Spinal cord (tissue), 10 donors: ENCODE measurements around the gene CAPG. TPM values are rescaled to one million over a fixed set of nuclear protein-coding genes. Genes with fewer than 3 reads are reported as not detected.
"Not testable (repeated sequence)": the region's sequence is repeated elsewhere in the genome, so short reads cannot be mapped to it uniquely, and the experiment has no call there.

Experiments
- DNase-seq, 6 donors: peaks; one replicate each; pipeline versions ENCODE4 v3.0.0 to v3.0.0-alpha.2; 2013 to 2015; ENCODE audit warnings: low spot score in 6 of 6, low read depth in 4 of 6
- H3K27ac ChIP-seq: one replicate; pipeline ENCODE4 v1.5.1; 2013; ENCODE audit warnings: low read depth, low read length, control low read depth
- H3K27me3 ChIP-seq: one replicate; pipeline ENCODE4 v1.6.1; 2013; ENCODE audit warnings: low read length; ENCODE audit not compliant: control insufficient read depth, insufficient read depth
- H3K36me3 ChIP-seq: one replicate; pipeline ENCODE4 v1.6.1; 2013; ENCODE audit warnings: low read length; ENCODE audit not compliant: control insufficient read depth, insufficient read depth
- H3K4me1 ChIP-seq: one replicate; pipeline ENCODE4 v1.6.1; 2013; ENCODE audit warnings: low read length; ENCODE audit not compliant: control insufficient read depth, insufficient read depth
- H3K4me3 ChIP-seq: one replicate; pipeline ENCODE4 v1.5.1; 2013; ENCODE audit warnings: low read depth, low read length, control low read depth
- H3K9me3 ChIP-seq: one replicate; pipeline ENCODE4 v1.6.1; 2013; ENCODE audit warnings: low read length; ENCODE audit not compliant: control insufficient read depth, insufficient read depth
- WGBS: methylation state at CpG from one replicate; pipeline ENCODE4 v1.1.5; 2013; ENCODE audit warnings: missing lambda C conversion rate; ENCODE audit not compliant: insufficient coverage; 5-methylcytosine and 5-hydroxymethylcytosine counted together
- polyA plus RNA-seq, 2 donors: library from polyadenylated mRNA; unstranded; fragments of 120-200 nt; gene quantifications; one replicate each; pipeline ENCODE4 v1.2.1, GENCODE V29; 2013; ENCODE audit not compliant: insufficient read length in 2 of 2
- total RNA-seq, 2 donors: library from RNA; depleted of rRNA in 1 of 2; stranded (reverse); fragments of 120-200 nt in 1 of 2; fragments of >200 nt in 1 of 2; gene quantifications; one replicate each; pipeline versions ENCODE4 v1.2.3 to v1.2.4, GENCODE V29; 2013 to 2014
- donor health status: healthy.

The CAPG gene
- total and polyA plus RNA-seq, 4 donors = 20.2 to 41.3 (median 26.7) TPM

DNA sequence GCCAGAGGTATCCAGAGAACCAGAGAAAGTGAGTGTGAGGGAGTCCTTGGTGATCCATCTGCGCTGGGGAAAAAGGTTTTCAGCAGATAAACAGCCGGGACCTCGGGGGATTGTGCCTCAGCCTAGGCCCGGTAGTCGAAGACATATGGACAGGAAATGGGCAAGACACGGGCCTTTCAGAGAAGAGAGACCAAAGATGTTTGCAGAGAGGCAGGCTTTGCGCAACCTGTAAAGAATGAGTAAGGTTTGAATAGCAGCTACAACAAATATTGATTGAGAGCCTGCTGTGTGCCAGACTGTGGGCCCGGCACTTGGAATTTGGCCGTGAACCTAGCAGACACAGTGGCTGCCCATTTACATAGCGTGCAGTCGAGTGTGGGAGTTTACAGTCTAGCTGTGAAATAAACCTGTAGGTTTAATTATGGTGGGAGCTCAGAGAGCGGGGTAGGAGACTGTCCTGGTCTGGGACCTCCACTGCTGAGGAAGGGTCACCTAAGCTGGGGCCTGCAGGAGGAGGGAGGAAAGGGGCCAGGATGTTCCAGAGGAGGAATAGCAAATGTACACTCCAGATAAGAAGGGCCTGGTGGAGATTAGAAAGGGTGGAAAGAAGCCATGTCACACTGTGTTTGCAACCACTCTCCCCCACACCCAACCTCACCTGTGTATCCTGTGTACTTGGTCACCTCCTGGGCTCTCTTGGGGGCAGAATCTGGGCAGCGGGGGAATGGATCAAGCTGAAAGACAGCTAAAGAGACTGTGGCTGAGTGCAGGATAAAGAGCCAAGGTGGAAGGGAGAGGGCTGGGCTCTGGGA, 11.3 kb upstream of the CAPG start:
- Histone ChIP-seq H3K27me3 (no peaks in the 10 kb centered on the region), H3K4me1 (peaks cover 42% of the 10 kb centered on the region), H3K9me3 (no peaks in the 10 kb centered on the region), H3K4me3 (peak overlapping the region; percentile 10), H3K27ac (peak overlapping the region; percentile 88), H3K36me3 (no peaks in the 10 kb centered on the region)
- peak in 2 of 6 donors; percentile 56 to 70 for DNase-seq
- 31% methylated on average over 13 of the region's 13 CpGs for WGBS

- H3K4me3 ChIP-seq = peak overlapping the region; percentile 10
- 11% methylated on average over 20 of the region's 22 CpGs for WGBS
- H3K36me3 ChIP-seq = no peaks in the 10 kb centered on the region
- H3K27ac ChIP-seq = peak overlapping the region; percentile 88
- no peaks in the 10 kb centered on the region for H3K9me3 ChIP-seq
- H3K4me1 ChIP-seq = peaks cover 42% of the 10 kb centered on the region
- peak in 5 of 6 donors; percentile 77 to 96 (median 81) for DNase-seq
- H3K27me3 ChIP-seq = no peaks in the 10 kb centered on the region
Observed at GRCh38 chr2:85420536-85421259, 10.5 kb upstream of the CAPG start.

DNA sequence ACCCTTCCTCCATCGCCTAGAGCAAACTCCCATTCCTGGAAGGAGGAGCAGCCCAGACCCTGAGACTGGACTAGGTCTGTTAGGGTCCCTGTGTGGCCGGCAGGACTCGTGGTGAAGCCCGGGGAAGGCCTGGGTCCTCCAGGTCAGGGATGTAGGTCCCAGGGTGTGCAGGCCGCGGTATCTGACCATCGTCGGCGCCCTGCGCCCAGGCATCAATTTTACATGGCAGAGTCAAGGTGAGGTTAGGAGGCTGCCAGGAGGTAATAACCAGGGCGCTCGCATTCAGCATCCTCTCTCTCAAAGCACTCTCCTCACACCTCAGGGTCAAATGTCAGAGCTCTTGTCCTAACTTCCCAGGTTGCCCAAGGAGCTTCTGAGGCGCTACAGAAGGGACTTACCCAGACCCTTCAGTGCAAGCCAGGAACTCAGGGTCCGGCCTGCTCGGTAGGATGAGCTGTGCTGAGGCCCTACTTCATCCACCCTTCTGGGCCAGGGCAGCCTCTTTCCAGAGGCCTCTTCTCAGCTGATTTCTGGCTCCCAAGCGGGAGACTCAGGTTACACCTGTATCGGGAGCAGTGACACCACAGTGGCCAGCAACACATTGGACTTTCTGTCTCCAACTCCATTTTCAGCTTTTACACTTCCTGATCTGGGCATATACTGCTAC, 9.0 kb upstream of the CAPG start:
- Histone ChIP-seq H3K36me3 (no peaks in the 10 kb centered on the region), H3K27me3 (peaks cover under 1% of the 10 kb centered on the region), H3K9me3 (no peaks in the 10 kb centered on the region), H3K4me1 (peaks cover 39% of the 10 kb centered on the region), H3K4me3 (peak overlapping the region; percentile 89), H3K27ac (peak overlapping the region; percentile 96)
- WGBS = 82% methylated on average over 16 of the region's 17 CpGs
- DNase-seq = no peak

- peak in 5 of 6 donors; percentile 67 to 96 (median 85) for DNase-seq
- Histone ChIP-seq H3K27me3 (peaks cover 8% of the 10 kb centered on the region), H3K27ac (peak within 1 kb of the TSS; percentile 96), H3K9me3 (no peaks in the 10 kb centered on the region), H3K36me3 (no peaks in the 10 kb centered on the region), H3K4me3 (peak within 1 kb of the TSS; percentile 89), H3K4me1 (peaks cover 47% of the 10 kb centered on the region)
- WGBS = 23% methylated on average over 41 of the region's 57 CpGs
Observed at GRCh38 chr2:85418132-85419008, 8.2 kb upstream of the CAPG start, which contains the start of gene SH2D6. TSS of gene SH2D6 (plus strand) at chr2:85418714. CDS start at chr2:85429466, 10,752 bp downstream.

DNA sequence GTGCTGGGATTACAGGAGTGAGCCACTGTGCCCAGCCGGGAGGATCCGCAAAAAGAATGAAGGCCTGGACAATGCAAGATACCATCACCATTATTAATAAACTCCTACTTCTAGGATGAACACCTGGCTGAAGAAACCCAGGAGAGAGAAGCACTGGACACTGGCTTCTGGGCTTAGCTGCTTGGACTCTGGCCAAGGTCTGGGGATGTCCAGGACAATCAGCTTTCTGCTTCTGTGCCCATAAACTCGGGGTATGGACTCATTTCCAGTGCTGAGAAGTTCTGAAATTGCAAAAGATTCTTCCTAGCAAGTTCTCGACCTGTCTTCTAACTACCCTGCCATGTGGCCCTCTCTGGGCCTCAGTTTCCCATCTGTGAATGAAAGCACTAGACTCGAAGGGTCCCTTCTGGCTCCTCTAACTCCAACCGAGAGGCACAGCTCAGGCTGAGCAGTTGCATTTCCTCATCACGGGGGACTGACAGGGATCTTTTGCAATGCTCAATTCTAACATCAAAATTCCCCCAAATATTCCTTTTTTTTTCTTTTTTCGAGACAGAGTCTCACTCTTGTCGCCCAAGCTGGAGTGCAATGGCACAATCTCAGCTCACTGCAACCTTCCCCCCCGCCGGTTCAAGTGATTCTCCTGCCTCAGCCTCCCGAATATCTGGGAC, 5.9 kb upstream of the CAPG start:
- WGBS = 78% methylated on average over 9 of the region's 12 CpGs
- Histone ChIP-seq H3K27ac (no peak overlapping the region), H3K9me3 (no peaks in the 10 kb centered on the region), H3K36me3 (no peaks in the 10 kb centered on the region), H3K27me3 (peaks cover 12% of the 10 kb centered on the region), H3K4me1 (peaks cover 41% of the 10 kb centered on the region), H3K4me3 (no peak overlapping the region)
- DNase-seq = no peak

GRCh38 chr2:85414761-85415553, 4.8 kb upstream of the CAPG start:
- Histone ChIP-seq H3K27ac (no peak overlapping the region), H3K27me3 (peaks cover 12% of the 10 kb centered on the region), H3K4me1 (peaks cover 29% of the 10 kb centered on the region), H3K9me3 (no peaks in the 10 kb centered on the region), H3K4me3 (no peak overlapping the region), H3K36me3 (no peaks in the 10 kb centered on the region)
- no peak for DNase-seq
- 85% methylated on average over 7 of the region's 7 CpGs for WGBS

- H3K27ac ChIP-seq, H3K4me3 ChIP-seq, H3K36me3 ChIP-seq, H3K9me3 ChIP-seq, DNase-seq: not testable (repeated sequence)
- H3K4me1 ChIP-seq = peaks cover 27% of the 10 kb centered on the region
- peaks cover 12% of the 10 kb centered on the region for H3K27me3 ChIP-seq
- 100% methylated on average over 2 of the region's 5 CpGs for WGBS
Observed at GRCh38 chr2:85414421-85414759, 4.2 kb upstream of the CAPG start.
